SK-N-SH (cell line): ENCODE data around the gene ZMYND8. TPM values are rescaled to one million over a fixed set of nuclear protein-coding genes. Genes with fewer than 3 reads are reported as not detected.

ENCODE experiments used
- CTCF ChIA-PET: fragments of 300-600, 350-600 bp; formaldehyde crosslinking; extraction: SDS; loops from one replicate; lab custom pipeline; 2021; lab: Yijun Ruan, JAX
- POLR2A ChIA-PET: fragments of 350-600 bp; sonication (Branson Sonifier 250); formaldehyde crosslinking; extraction: SDS; loops from one replicate; lab custom pipeline; 2020; ENCODE audit warnings: antibody characterized with exemption, inconsistent platforms; lab: Yijun Ruan, JAX
- DNase-seq: peaks from one replicate; pipeline ENCODE4 v3.0.0; 2012
- H2AFZ ChIP-seq: fragments of 200-600 bp; sonication (generic); 2 replicates; pipeline ENCODE4 v1.8.1; 2016; ENCODE audit warnings: antibody characterized with exemption, mild to moderate bottlenecking, low read depth
- H3F3A ChIP-seq: fragments of 200-600 bp; sonication (generic); replicated peaks from 2 replicates; pipeline ENCODE3; 2016; ENCODE audit warnings: antibody characterized with exemption, mild to moderate bottlenecking; ENCODE audit not compliant: insufficient read depth
- H3K27ac ChIP-seq, 2 experiments: fragments of 200-500 bp in 1 of 2; fragments of 200-600 bp in 1 of 2; sonication (Bioruptor generic) in 1 of 2; sonication (generic), shearing (Covaris generic) in 1 of 2; 2 replicates each; pipeline versions ENCODE4 v1.5.1 to v1.6.1; 2014 to 2016; ENCODE audit warnings: low read depth in 2 of 2, inconsistent platforms in 1 of 2, low read length in 1 of 2, mild to moderate bottlenecking in 1 of 2, mixed read lengths in 1 of 2
- H3K27me3 ChIP-seq: fragments of 200-600 bp; sonication (generic), shearing (Covaris generic); 2 replicates; pipeline ENCODE4 v1.6.1; 2016; ENCODE audit warnings: mixed run types; ENCODE audit not compliant: insufficient read depth
- H3K36me3 ChIP-seq, 2 experiments: fragments of 200-500 bp in 1 of 2; fragments of 200-600 bp in 1 of 2; sonication (Bioruptor generic) in 1 of 2; sonication (generic) in 1 of 2; replicated peaks in 1 of 2; 2 replicates each; pipeline versions ENCODE3 to v1.5.1; 2014 to 2016; ENCODE audit warnings: low read length in 1 of 2, mild to moderate bottlenecking in 1 of 2; ENCODE audit not compliant: insufficient read depth in 2 of 2, control insufficient read depth in 1 of 2
- H3K4me1 ChIP-seq, 2 experiments: fragments of 200-500 bp in 1 of 2; fragments of 200-600 bp in 1 of 2; sonication (Bioruptor generic) in 1 of 2; sonication (generic), shearing (Covaris generic) in 1 of 2; 2 replicates each; pipeline versions ENCODE4 v1.5.1 to v1.6.1; 2014 to 2016; ENCODE audit warnings: low read depth in 1 of 2, low read length in 1 of 2, mixed run types in 1 of 2; ENCODE audit not compliant: insufficient read depth in 2 of 2, control insufficient read depth in 1 of 2
- H3K4me2 ChIP-seq: fragments of 200-600 bp; sonication (generic), shearing (Covaris generic); 2 replicates; pipeline ENCODE4 v1.6.1; 2017; ENCODE audit warnings: mixed run types
- H3K4me3 ChIP-seq, 2 experiments: fragments of 200-500 bp in 1 of 2; fragments of 200-600 bp in 1 of 2; sonication (Bioruptor generic) in 1 of 2; sonication (generic), shearing (Covaris generic) in 1 of 2; 2 replicates each; pipeline versions ENCODE4 v1.5.1 to v1.8.1; 2014 to 2016; ENCODE audit warnings: low read depth in 2 of 2, inconsistent platforms in 1 of 2, low read length in 1 of 2, mild to moderate bottlenecking in 1 of 2, mixed read lengths in 1 of 2, moderate library complexity in 1 of 2
- H3K79me2 ChIP-seq: fragments of 200-600 bp; sonication (generic); 2 replicates; pipeline ENCODE4 v1.8.1; 2017; ENCODE audit warnings: mild to moderate bottlenecking; ENCODE audit not compliant: insufficient read depth
- H3K9ac ChIP-seq: fragments of 200-600 bp; sonication (generic); 2 replicates; pipeline ENCODE4 v1.6.1; 2017; ENCODE audit warnings: mixed run types
- H3K9me2 ChIP-seq: fragments of 200-600 bp; sonication (generic); 2 replicates; pipeline ENCODE4 v1.6.1; 2017; ENCODE audit warnings: mixed run types
- H3K9me3 ChIP-seq: fragments of 200-600 bp; sonication (generic); 2 replicates; pipeline ENCODE4 v1.6.1; 2017; ENCODE audit warnings: mixed run types, mild to moderate bottlenecking, moderate library complexity
- H4K20me1 ChIP-seq: fragments of 200-600 bp; sonication (generic); 2 replicates; pipeline ENCODE4 v1.6.1; 2017; ENCODE audit warnings: mild to moderate bottlenecking, mixed run types; ENCODE audit not compliant: insufficient read depth
- EZH2phosphoT487 ChIP-seq: fragments of 200-600 bp; sonication (generic); IDR thresholded peaks from 2 replicates; pipeline ENCODE4 v1.6.1; 2017; ENCODE audit warnings: low read depth, mixed run types, mild to moderate bottlenecking, antibody characterized with exemption, moderate library complexity, borderline replicate concordance
- FOSL2 ChIP-seq: IDR thresholded peaks from 2 replicates; pipeline ENCODE4 v1.4.0; 2012; ENCODE audit warnings: low read depth, mild to moderate bottlenecking, moderate library complexity, borderline replicate concordance
- FOXJ3 ChIP-seq: sonication (generic); formaldehyde crosslinking; IDR thresholded peaks from 2 replicates; pipeline ENCODE4 v1.5.1; 2020; ENCODE audit warnings: mild to moderate bottlenecking, missing genetic modification reagents
- FOXM1 ChIP-seq: IDR thresholded peaks from 2 replicates; pipeline ENCODE4 v1.4.0; 2012; ENCODE audit warnings: low read depth, mild to moderate bottlenecking
- GABPA ChIP-seq: IDR thresholded peaks from 2 replicates; pipeline ENCODE4 v1.4.0; 2012; ENCODE audit warnings: low read depth, mild to moderate bottlenecking
- MEF2A ChIP-seq: IDR thresholded peaks from 2 replicates; pipeline ENCODE4 v1.4.0; 2012; ENCODE audit warnings: low read depth, borderline replicate concordance
- NFIC ChIP-seq: IDR thresholded peaks from 2 replicates; pipeline ENCODE4 v1.4.0; 2012; ENCODE audit warnings: borderline replicate concordance
- NRF1 ChIP-seq: IDR thresholded peaks from 2 replicates; pipeline ENCODE4 v1.6.1; 2012; ENCODE audit warnings: low read depth, mild to moderate bottlenecking, low read length
- RAD21 ChIP-seq: IDR thresholded peaks from 2 replicates; pipeline ENCODE4 v1.6.1; 2012; ENCODE audit warnings: mild to moderate bottlenecking, low read length
- REST ChIP-seq: IDR thresholded peaks from 2 replicates; pipeline ENCODE4 v1.6.1; 2012; ENCODE audit warnings: mild to moderate bottlenecking, low read depth, low read length, moderate library complexity
- SIN3A ChIP-seq: IDR thresholded peaks from 2 replicates; pipeline ENCODE4 v1.6.1; 2012; ENCODE audit warnings: low read depth, mild to moderate bottlenecking, low read length, moderate library complexity, borderline replicate concordance
- TCF12 ChIP-seq: IDR thresholded peaks from 2 replicates; pipeline ENCODE4 v1.4.0; 2012
- USF1 ChIP-seq: IDR thresholded peaks from 2 replicates; pipeline ENCODE4 v1.4.0; 2012; ENCODE audit warnings: low read depth, borderline replicate concordance
- USF2 ChIP-seq: fragments of 150-350 bp; IDR thresholded peaks from 2 replicates; pipeline ENCODE4 v1.6.1; 2017; ENCODE audit warnings: antibody characterized with exemption, low read length, low read depth, borderline replicate concordance
- WGBS: methylation state at CpG from one replicate; pipeline ENCODE4 v1.1.6; 2017; ENCODE audit warnings: low lambda C conversion rate; 5-methylcytosine and 5-hydroxymethylcytosine counted together
- polyA plus RNA-seq, 3 experiments: library from polyadenylated mRNA; depleted of rRNA; stranded (reverse); fragments of >200 nt; gene quantifications; 2 replicates each; pipeline ENCODE4 v1.2.3, GENCODE V29; 2012
- TF ChIP-seq, protein P1 (sequence below): IDR thresholded peaks from 2 replicates; pipeline ENCODE4 v1.4.0; 2012; ENCODE audit warnings: low read depth, borderline replicate concordance
- TF ChIP-seq, protein P2 (sequence below): IDR thresholded peaks from 2 replicates; pipeline ENCODE4; 2012
- TF ChIP-seq, protein P3 (sequence below): IDR thresholded peaks from 2 replicates; pipeline ENCODE4 v1.4.0; 2012; ENCODE audit warnings: low read depth

Gene ZMYND8
- polyA plus RNA-seq, 1 of the 3 experiments (the other 2 are of a cell fraction): 25.3 TPM

- H3K36me3 ChIP-seq: peaks cover 30 to 52% of the 10 kb centered on the region in 2 experiments
- no peaks in the 10 kb centered on the region for H3K27me3 ChIP-seq
- H3K4me3 ChIP-seq: no peak overlapping the region
- H3F3A ChIP-seq: peaks cover 24% of the 10 kb centered on the region
- no peak overlapping the region; a peak in 1 of 4 replicates for H3K27ac ChIP-seq
- H3K4me1 ChIP-seq: peaks cover 5 to 13% of the 10 kb centered on the region in 2 experiments; a peak in 3 of 4 replicates
- POLR2A ChIA-PET: no interaction called here
- H3K9me2 ChIP-seq: no peaks in the 10 kb centered on the region
- TF ChIP-seq TCF12: no peak
- TF ChIP-seq NFIC: peak; percentile 56
- TF ChIP-seq, all 33 proteins: peak for 1
- H3K79me2 ChIP-seq: peaks cover 27% of the 10 kb centered on the region; the same call in 1 of the 2 replicates
- WGBS: 95% methylated on average over 12 of the region's 14 CpGs
- DNase-seq: no peak
- H3K9ac ChIP-seq: no peak overlapping the region
- no peak overlapping the region for H2AFZ ChIP-seq
- no peak overlapping the region for H3K4me2 ChIP-seq
- H4K20me1 ChIP-seq: no peaks in the 10 kb centered on the region
- CTCF ChIA-PET: interaction anchor here (0.6 to 1.2 kb wide), 5 partner anchors 30 to 1200 kb away, joined by 3 read pairs; no protein-coding TSS in a partner anchor
- H3K9me3 ChIP-seq: no peaks in the 10 kb centered on the region
Measured at GRCh38 chr20:47235853-47236638, 120.5 kb downstream of the ZMYND8 start.

- POLR2A ChIA-PET: no interaction called here
- Histone ChIP-seq H3K9me3 (no peaks in the 10 kb centered on the region), H3K79me2 (peaks cover 19% of the 10 kb centered on the region; the same call in 1 of the 2 replicates), H2AFZ (no peak overlapping the region), H3K9me2 (no peaks in the 10 kb centered on the region), H4K20me1 (no peaks in the 10 kb centered on the region), H3K9ac (no peak overlapping the region), H3K27me3 (no peaks in the 10 kb centered on the region), H3K4me2 (no peak overlapping the region), H3K4me3 (no peak overlapping the region), H3K36me3 (peaks cover 30 to 51% of the 10 kb centered on the region in 2 experiments), H3F3A (peaks cover 27% of the 10 kb centered on the region), H3K4me1 (peaks cover 8 to 16% of the 10 kb centered on the region in 2 experiments; a peak in 3 of 4 replicates), H3K27ac (no peak overlapping the region)
- no peak for DNase-seq
- TF ChIP-seq USF1 (no peak), SIN3A (no peak), FOXM1 (no peak), GABPA (no peak), NRF1 (no peak), NFIC (no peak), EZH2phosphoT487 (no peak), RAD21 (no peak), REST (no peak), FOXJ3 (CRISPR knock-in tag) (no peak), FOSL2 (no peak), USF2 (no peak), MEF2A (no peak)
- TF ChIP-seq, protein P1, sequence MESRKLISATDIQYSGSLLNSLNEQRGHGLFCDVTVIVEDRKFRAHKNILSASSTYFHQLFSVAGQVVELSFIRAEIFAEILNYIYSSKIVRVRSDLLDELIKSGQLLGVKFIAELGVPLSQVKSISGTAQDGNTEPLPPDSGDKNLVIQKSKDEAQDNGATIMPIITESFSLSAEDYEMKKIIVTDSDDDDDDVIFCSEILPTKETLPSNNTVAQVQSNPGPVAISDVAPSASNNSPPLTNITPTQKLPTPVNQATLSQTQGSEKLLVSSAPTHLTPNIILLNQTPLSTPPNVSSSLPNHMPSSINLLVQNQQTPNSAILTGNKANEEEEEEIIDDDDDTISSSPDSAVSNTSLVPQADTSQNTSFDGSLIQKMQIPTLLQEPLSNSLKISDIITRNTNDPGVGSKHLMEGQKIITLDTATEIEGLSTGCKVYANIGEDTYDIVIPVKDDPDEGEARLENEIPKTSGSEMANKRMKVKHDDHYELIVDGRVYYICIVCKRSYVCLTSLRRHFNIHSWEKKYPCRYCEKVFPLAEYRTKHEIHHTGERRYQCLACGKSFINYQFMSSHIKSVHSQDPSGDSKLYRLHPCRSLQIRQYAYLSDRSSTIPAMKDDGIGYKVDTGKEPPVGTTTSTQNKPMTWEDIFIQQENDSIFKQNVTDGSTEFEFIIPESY: no peak
- TF ChIP-seq, protein P2, sequence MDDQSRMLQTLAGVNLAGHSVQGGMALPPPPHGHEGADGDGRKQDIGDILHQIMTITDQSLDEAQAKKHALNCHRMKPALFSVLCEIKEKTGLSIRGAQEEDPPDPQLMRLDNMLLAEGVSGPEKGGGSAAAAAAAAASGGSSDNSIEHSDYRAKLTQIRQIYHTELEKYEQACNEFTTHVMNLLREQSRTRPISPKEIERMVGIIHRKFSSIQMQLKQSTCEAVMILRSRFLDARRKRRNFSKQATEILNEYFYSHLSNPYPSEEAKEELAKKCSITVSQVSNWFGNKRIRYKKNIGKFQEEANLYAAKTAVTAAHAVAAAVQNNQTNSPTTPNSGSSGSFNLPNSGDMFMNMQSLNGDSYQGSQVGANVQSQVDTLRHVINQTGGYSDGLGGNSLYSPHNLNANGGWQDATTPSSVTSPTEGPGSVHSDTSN: no peak
- TF ChIP-seq, protein P3, sequence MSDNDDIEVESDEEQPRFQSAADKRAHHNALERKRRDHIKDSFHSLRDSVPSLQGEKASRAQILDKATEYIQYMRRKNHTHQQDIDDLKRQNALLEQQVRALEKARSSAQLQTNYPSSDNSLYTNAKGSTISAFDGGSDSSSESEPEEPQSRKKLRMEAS: no peak
- WGBS: 95% methylated on average over 6 of the region's 6 CpGs
- CTCF ChIA-PET: interaction anchor here (0.9 to 1.4 kb wide), 2 partner anchors 30 to 149 kb away, joined by 3 to 5 read pairs; no protein-coding TSS in a partner anchor
Measured at GRCh38 chr20:47235111-47235510, 121.4 kb downstream of the ZMYND8 start.
